Activated CD4-positive, alpha-beta memory T cell treated with anti-CD3 and anti-CD28 coated beads, Interleukin-2, amount 10 ng/mL, durations not matched to agents 7 days and 5 days (primary cell): ENCODE results near the gene INCENP. TPM values are rescaled to one million over a fixed set of nuclear protein-coding genes. Genes with fewer than 3 reads are reported as not detected.

Source experiments
- CTCF ChIA-PET: fragments of 350-600 bp; sonication (Branson Sonifier 250); formaldehyde crosslinking; loops from one replicate; lab custom pipeline; 2021; ENCODE audit warnings: antibody characterized with exemption, inconsistent platforms; lab: Charles Lee
- POLR2A ChIA-PET: fragments of 350-600 bp; sonication (Branson Sonifier 250); formaldehyde crosslinking; loops from one replicate; lab custom pipeline; 2021; ENCODE audit warnings: antibody characterized with exemption; lab: Charles Lee
- DNase-seq: peaks from one replicate; pipeline ENCODE4 v3.0.0-alpha.2; 2020
- H3K27ac Mint-ChIP-seq: one replicate; pipeline ENCODE4 v1.8.0; 2021; ENCODE audit warnings: mild to moderate bottlenecking, mixed read lengths
- H3K27me3 Mint-ChIP-seq: one replicate; pipeline ENCODE4 v1.8.0; 2021; ENCODE audit warnings: mixed read lengths
- H3K36me3 Mint-ChIP-seq: one replicate; pipeline ENCODE4 v1.8.0; 2021; ENCODE audit warnings: low read depth, mixed read lengths
- H3K4me1 Mint-ChIP-seq: one replicate; pipeline ENCODE4 v1.8.0; 2021; ENCODE audit warnings: mixed read lengths
- H3K4me3 Mint-ChIP-seq: one replicate; pipeline ENCODE4 v1.8.0; 2021; ENCODE audit warnings: mild to moderate bottlenecking, mixed read lengths
- H3K9me3 Mint-ChIP-seq: one replicate; pipeline ENCODE4 v1.8.0; 2021; ENCODE audit warnings: mixed read lengths
- total RNA-seq, 2 experiments: library from RNA; stranded (reverse); gene quantifications; one replicate each; pipeline ENCODE4 v1.2.3, GENCODE V29; 2021

Gene INCENP
- total RNA-seq, 2 experiments from 2014 or later: 156 to 169 TPM

DNA sequence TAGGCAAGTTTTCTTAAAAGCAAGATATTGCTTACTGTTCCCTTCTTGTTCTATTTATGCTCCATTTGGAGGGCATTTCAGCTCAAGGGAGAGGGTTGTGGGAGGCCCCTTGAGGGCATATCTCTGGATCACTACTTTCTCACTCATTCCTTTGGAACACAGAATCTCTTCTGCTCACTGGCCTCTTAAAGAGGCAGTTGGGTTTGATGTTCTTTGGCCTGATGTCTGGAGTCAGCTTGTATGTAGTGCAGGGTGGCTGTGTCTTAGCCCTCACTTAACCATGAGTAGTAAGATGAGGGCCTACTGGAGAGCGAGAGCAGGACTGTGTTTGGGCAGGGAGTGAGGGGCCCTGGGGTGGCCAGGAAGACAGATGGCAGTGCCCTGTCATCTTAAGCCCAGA, 3.6 kb downstream of the INCENP start:
- Mint-ChIP-seq H3K36me3 (peaks cover 68% of the 10 kb centered on the region), H3K4me3 (no peak overlapping the region), H3K9me3 (no peaks in the 10 kb centered on the region), H3K27ac (no peak overlapping the region), H3K4me1 (peaks cover 55% of the 10 kb centered on the region), H3K27me3 (no peaks in the 10 kb centered on the region)
- ChIA-PET POLR2A (no interaction called here), CTCF (interaction anchor here (1.4 to 1.7 kb wide), 2 partner anchors 19 to 45 kb away, joined by 4 to 6 read pairs; no protein-coding TSS in a partner anchor)
- DNase-seq: no peak

DNA sequence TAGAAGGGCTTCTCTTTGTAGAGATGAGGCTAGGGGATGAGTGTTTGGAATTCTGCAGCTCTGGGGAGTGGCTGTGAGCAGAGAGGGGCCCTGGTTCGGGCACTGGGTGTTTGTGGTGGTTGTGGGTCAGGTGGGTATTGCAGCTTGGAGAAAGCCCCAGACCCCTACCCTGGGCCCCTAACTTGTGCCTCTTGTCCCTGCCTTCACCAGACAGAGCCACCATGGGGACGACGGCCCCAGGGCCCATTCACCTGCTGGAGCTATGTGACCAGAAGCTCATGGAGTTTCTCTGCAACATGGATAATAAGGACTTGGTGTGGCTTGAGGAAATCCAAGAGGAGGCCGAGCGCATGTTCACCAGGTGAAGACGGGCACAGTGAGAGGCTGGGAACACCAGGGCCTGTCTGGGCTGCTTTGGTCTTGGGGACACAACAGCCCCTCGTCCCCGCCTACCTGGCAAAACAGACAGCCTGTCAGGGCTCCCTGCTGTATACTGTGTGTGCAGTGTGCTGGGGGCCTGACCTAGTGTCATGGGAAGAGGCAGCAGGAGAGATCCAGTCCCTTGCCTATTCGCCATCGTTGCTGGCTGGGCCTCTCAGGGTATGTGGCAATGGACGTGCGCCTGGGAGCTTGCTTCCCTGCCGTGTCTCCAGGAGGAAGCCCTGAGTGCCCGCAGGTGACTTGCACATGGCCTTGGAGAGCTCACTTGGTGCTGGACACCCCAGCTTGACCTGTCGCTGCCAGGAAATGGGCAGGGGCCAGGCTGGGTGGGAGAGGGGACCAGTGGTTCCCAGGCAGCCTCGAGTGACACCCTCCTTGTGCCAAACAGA, 4.3 kb downstream of the INCENP start:
- peaks cover 75% of the 10 kb centered on the region for H3K36me3 Mint-ChIP-seq
- CTCF ChIA-PET: interaction anchor here (1.7 kb wide), 1 partner anchor 46 kb away, joined by 4 read pairs; no protein-coding TSS in a partner anchor
- H3K4me1 Mint-ChIP-seq: peaks cover 57% of the 10 kb centered on the region
- no peak for DNase-seq
- POLR2A ChIA-PET: no interaction called here
- H3K27ac Mint-ChIP-seq: no peak overlapping the region
- H3K9me3 Mint-ChIP-seq: no peaks in the 10 kb centered on the region
- no peaks in the 10 kb centered on the region for H3K27me3 Mint-ChIP-seq
- no peak overlapping the region for H3K4me3 Mint-ChIP-seq

GRCh38 chr11:62128835-62129234, 5.0 kb downstream of the INCENP start:
- POLR2A ChIA-PET: no interaction called here
- Mint-ChIP-seq H3K27me3 (no peaks in the 10 kb centered on the region), H3K36me3 (peaks cover 80% of the 10 kb centered on the region), H3K4me3 (no peak overlapping the region), H3K9me3 (no peaks in the 10 kb centered on the region), H3K27ac (no peak overlapping the region), H3K4me1 (peaks cover 55% of the 10 kb centered on the region)
- no peak for DNase-seq
- CTCF ChIA-PET: no interaction called here

GRCh38 chr11:62129590-62130282, 5.9 kb downstream of the INCENP start:
- Mint-ChIP-seq H3K4me3 (no peak overlapping the region), H3K27me3 (no peaks in the 10 kb centered on the region), H3K4me1 (peaks cover 61% of the 10 kb centered on the region), H3K27ac (no peak overlapping the region), H3K9me3 (no peaks in the 10 kb centered on the region), H3K36me3 (peaks cover 76% of the 10 kb centered on the region)
- POLR2A ChIA-PET: interaction anchor here (0.9 to 1.8 kb wide), 3 partner anchors 11 to 152 kb away, joined by 3 to 5 read pairs (median 3); no protein-coding TSS in a partner anchor
- CTCF ChIA-PET: interaction anchor here (2.2 kb wide), 1 partner anchor 21 kb away, joined by 9 read pairs; no protein-coding TSS in a partner anchor
- no peak for DNase-seq

GRCh38 chr11:62130283-62131169, 6.7 kb downstream of the INCENP start:
- Mint-ChIP-seq H3K36me3 (peaks cover 78% of the 10 kb centered on the region), H3K4me3 (no peak overlapping the region), H3K27me3 (no peaks in the 10 kb centered on the region), H3K27ac (no peak overlapping the region), H3K4me1 (peaks cover 58% of the 10 kb centered on the region), H3K9me3 (no peaks in the 10 kb centered on the region)
- ChIA-PET POLR2A (interaction anchor here (0.6 to 4.0 kb wide), 6 partner anchors 7 to 152 kb away, joined by 3 to 14 read pairs (median 4); partner anchors contain the start of gene INCENP), CTCF (interaction anchor here (2.2 kb wide), 1 partner anchor 22 kb away, joined by 9 read pairs; no protein-coding TSS in a partner anchor)
- no peak for DNase-seq

DNA sequence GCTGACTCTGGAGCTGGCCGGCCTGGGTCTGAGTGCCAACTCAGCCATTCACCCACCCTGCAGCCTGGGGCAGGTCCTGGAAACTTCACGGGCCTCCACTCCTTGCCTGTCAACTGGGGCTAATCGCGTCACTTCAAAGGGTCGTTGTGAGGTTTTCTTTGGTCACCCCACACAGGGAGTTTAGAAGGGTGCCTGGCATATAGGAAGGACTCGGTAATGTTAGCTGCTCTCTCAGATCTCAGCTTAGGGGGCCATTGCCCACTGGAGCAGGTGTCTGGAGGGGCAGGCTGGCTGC, 7.3 kb downstream of the INCENP start:
- CTCF ChIA-PET: interaction anchor here (2.2 kb wide), 1 partner anchor 23 kb away, joined by 9 read pairs; no protein-coding TSS in a partner anchor
- H3K27me3 Mint-ChIP-seq: no peaks in the 10 kb centered on the region
- H3K36me3 Mint-ChIP-seq: peaks cover 80% of the 10 kb centered on the region
- DNase-seq: no peak
- no peak overlapping the region for H3K27ac Mint-ChIP-seq
- peaks cover 53% of the 10 kb centered on the region for H3K4me1 Mint-ChIP-seq
- POLR2A ChIA-PET: interaction anchor here (0.6 to 4.0 kb wide), 4 partner anchors 7 to 69 kb away, joined by 3 to 14 read pairs (median 4); partner anchors contain the start of gene INCENP
- no peaks in the 10 kb centered on the region for H3K9me3 Mint-ChIP-seq
- H3K4me3 Mint-ChIP-seq: no peak overlapping the region

- Mint-ChIP-seq H3K36me3 (peaks cover 82% of the 10 kb centered on the region), H3K4me1 (peaks cover 46% of the 10 kb centered on the region), H3K27me3 (no peaks in the 10 kb centered on the region), H3K27ac (no peak overlapping the region), H3K4me3 (no peak overlapping the region), H3K9me3 (no peaks in the 10 kb centered on the region)
- ChIA-PET POLR2A (interaction anchor here (1.1 to 4.0 kb wide), 2 partner anchors 8 to 25 kb away, joined by 3 to 14 read pairs; partner anchors contain the start of gene INCENP), CTCF (interaction anchor here (2.2 kb wide), 1 partner anchor 24 kb away, joined by 9 read pairs; no protein-coding TSS in a partner anchor)
- no peak for DNase-seq
Observed at GRCh38 chr11:62132191-62132590, 8.4 kb downstream of the INCENP start.

- H3K27ac Mint-ChIP-seq: peak overlapping the region; percentile 47
- CTCF ChIA-PET: interaction anchor here (1.1 kb wide), 1 partner anchor 9 kb away, joined by 3 read pairs; the partner anchor contains the start of gene INCENP
Observed at GRCh38 chr11:62132689-62133293, 9.0 kb downstream of the INCENP start.

DNA sequence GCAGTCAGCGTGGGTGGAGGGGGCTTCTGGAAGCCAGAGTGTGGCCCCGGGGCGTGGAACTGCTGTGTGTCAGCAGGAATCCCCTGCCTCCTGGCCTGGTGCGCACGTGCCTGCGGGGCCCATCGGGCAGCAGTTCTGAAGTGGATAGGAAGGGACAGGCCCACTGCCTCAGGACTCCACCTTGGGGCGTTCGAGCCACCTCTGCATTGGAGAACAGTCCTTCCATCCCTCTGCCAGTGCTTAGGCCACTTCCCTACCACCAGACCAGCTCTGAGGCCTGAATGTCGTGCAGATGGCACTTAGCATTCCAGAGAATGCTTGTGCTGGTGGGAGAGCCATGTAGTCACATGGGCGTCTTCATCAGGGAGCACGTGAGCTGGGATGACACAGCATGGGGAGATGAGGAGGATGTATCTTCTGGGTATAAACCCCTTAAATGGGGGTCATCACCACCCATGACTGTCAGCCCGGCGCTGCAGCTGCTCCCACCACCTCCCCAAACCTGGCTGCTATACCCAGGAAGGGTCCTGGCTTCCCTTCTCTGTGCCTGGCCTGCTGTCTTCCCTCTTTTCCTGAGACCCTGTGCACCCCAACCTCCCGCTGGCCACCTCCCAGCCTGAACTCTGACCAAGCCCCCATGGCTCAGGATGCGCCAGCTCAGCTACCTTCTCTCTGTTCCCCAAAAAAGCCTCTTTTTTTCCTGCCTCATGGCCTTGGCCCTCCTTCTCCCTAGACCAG, 9.7 kb downstream of the INCENP start:
- DNase-seq: no peak
- H3K27ac Mint-ChIP-seq: peak overlapping the region; percentile 29
- no peak overlapping the region for H3K4me3 Mint-ChIP-seq
- peaks cover 75% of the 10 kb centered on the region for H3K36me3 Mint-ChIP-seq
- CTCF ChIA-PET: interaction anchor here (1.1 to 1.8 kb wide), 3 partner anchors 10 to 26 kb away, joined by 3 to 6 read pairs (median 4); partner anchors contain the start of gene INCENP
- POLR2A ChIA-PET: interaction anchor here (4.0 kb wide), 1 partner anchor 10 kb away, joined by 14 read pairs; the partner anchor contains the start of gene INCENP
- no peaks in the 10 kb centered on the region for H3K9me3 Mint-ChIP-seq
- H3K27me3 Mint-ChIP-seq: no peaks in the 10 kb centered on the region
- H3K4me1 Mint-ChIP-seq: peaks cover 40% of the 10 kb centered on the region

More at GRCh38 chr11:62132689-62133293, 9.0 kb downstream of the INCENP start:
- Mint-ChIP-seq H3K4me1 (peaks cover 41% of the 10 kb centered on the region), H3K9me3 (no peaks in the 10 kb centered on the region), H3K4me3 (no peak overlapping the region), H3K36me3 (peaks cover 79% of the 10 kb centered on the region), H3K27me3 (no peaks in the 10 kb centered on the region)
- POLR2A ChIA-PET: interaction anchor here (1.1 to 4.0 kb wide), 2 partner anchors 9 to 24 kb away, joined by 3 to 14 read pairs; partner anchors contain the start of gene INCENP
- no peak for DNase-seq

- POLR2A ChIA-PET: interaction anchor here (1.5 kb wide), 1 partner anchor 20 kb away, joined by 3 read pairs; no protein-coding TSS in a partner anchor
- no peak for DNase-seq
- H3K9me3 Mint-ChIP-seq: no peaks in the 10 kb centered on the region
- no peak overlapping the region for H3K4me3 Mint-ChIP-seq
- CTCF ChIA-PET: no interaction called here
- no peaks in the 10 kb centered on the region for H3K27me3 Mint-ChIP-seq
- peaks cover 69% of the 10 kb centered on the region for H3K36me3 Mint-ChIP-seq
- peaks cover 22% of the 10 kb centered on the region for H3K4me1 Mint-ChIP-seq
- no peak overlapping the region for H3K27ac Mint-ChIP-seq
Observed at GRCh38 chr11:62137276-62137861, 13.6 kb downstream of the INCENP start.
